HepG2 (cell line): ENCODE results near the gene ARIH2. TPM values are rescaled to one million over a fixed set of nuclear protein-coding genes. Genes with fewer than 3 reads are reported as not detected.

ENCODE experiments used
- ATAC-seq: fragments of 200-7000 bp; cut with Tn5 transposase; 3 replicates; pipeline ENCODE4 v1.9.1; 2020; ENCODE audit warnings: mild to moderate bottlenecking, moderate library complexity
- BruUV-seq: library from RNA; stranded (reverse); fragments of 400-500 nt; replicated peaks from 2 replicates; lab custom pipeline; 2021; lab: Mats Ljungman, UMichigan
- CTCF ChIA-PET: fragments of 300-600 bp; formaldehyde crosslinking; extraction: SDS; loops from one replicate; lab custom pipeline; 2021; ENCODE audit warnings: low total read pairs, inconsistent platforms, low intra/inter-chr PET ratio; lab: Yijun Ruan, JAX
- POLR2A ChIA-PET: fragments of 350-600 bp; sonication (Branson Sonifier 250); formaldehyde crosslinking; loops from one replicate; lab custom pipeline; 2020; ENCODE audit warnings: antibody characterized with exemption, inconsistent platforms; lab: Yijun Ruan, JAX
- DNase-seq: peaks from one replicate; pipeline ENCODE4 v3.0.0-alpha.2; 2015; ENCODE audit warnings: low spot score
- FAIRE-seq: peaks from 3 replicates; lab custom pipeline; 2011; peaks lifted over from hg19 to GRCh38; lab: Jason Lieb, UNC
- H2AFZ ChIP-seq: one replicate; pipeline ENCODE4 v1.6.1; 2011; ENCODE audit warnings: low read length, inconsistent platforms
- H3K27ac ChIP-seq: fragments of 300-600 bp; 3 replicates; pipeline ENCODE4 v1.8.0; 2011; ENCODE audit warnings: mixed run types, mild to moderate bottlenecking, mixed read lengths, low read length, inconsistent platforms; ENCODE audit not compliant: insufficient read depth; ENCODE audit errors: extremely low read length
- H3K27me3 ChIP-seq, 2 experiments: fragments of 200-600 bp in 1 of 2; 2 replicates in 1 of 2; 3 replicates in 1 of 2; pipeline versions ENCODE4 v1.6.0 to v1.8.0; 2011; ENCODE audit warnings: low read length in 2 of 2, mild to moderate bottlenecking in 2 of 2, moderate library complexity in 2 of 2, inconsistent platforms in 1 of 2; ENCODE audit not compliant: insufficient read depth in 2 of 2, control insufficient read depth in 1 of 2
- H3K36me3 ChIP-seq, 2 experiments: fragments of 200-600 bp in 1 of 2; replicated peaks in 1 of 2; 2 replicates in 1 of 2; 3 replicates in 1 of 2; pipeline versions ENCODE4 v1.5.1 to v1.8.0; 2011; ENCODE audit warnings: low read length in 2 of 2, inconsistent platforms in 1 of 2; ENCODE audit not compliant: insufficient read depth in 2 of 2, control insufficient read depth in 1 of 2
- H3K4me1 ChIP-seq: 2 replicates; pipeline ENCODE4 v1.5.1; 2012; ENCODE audit warnings: low read length, inconsistent platforms; ENCODE audit not compliant: insufficient read depth
- H3K4me2 ChIP-seq: 2 replicates; pipeline ENCODE4 v1.6.0; 2011; ENCODE audit warnings: low read depth, low read length, inconsistent platforms
- H3K4me3 ChIP-seq, 3 experiments: fragments of 200-600 bp in 1 of 3; sonication (generic), shearing (Covaris generic) in 1 of 3; replicated peaks in 1 of 3; 2 replicates each; pipeline ENCODE4 v1.5.1; 2011 to 2016; ENCODE audit warnings: low read length in 3 of 3, inconsistent platforms in 2 of 3, low read depth in 2 of 3, mild to moderate bottlenecking in 2 of 3, control low read depth in 1 of 3, mixed read lengths in 1 of 3; ENCODE audit not compliant: insufficient read depth in 1 of 3
- H3K79me2 ChIP-seq: one replicate; pipeline ENCODE4 v1.6.1; 2011; ENCODE audit warnings: low read length, inconsistent platforms; ENCODE audit not compliant: insufficient read depth
- H3K9ac ChIP-seq: 2 replicates; pipeline ENCODE4 v1.6.0; 2011; ENCODE audit warnings: mild to moderate bottlenecking, low read depth, low read length, inconsistent platforms; ENCODE audit not compliant: insufficient read depth
- H3K9me3 ChIP-seq: 2 replicates; pipeline ENCODE4 v1.5.1; 2012; ENCODE audit warnings: mild to moderate bottlenecking, low read length
- H4K20me1 ChIP-seq: 2 replicates; pipeline ENCODE4 v1.6.0; 2011; ENCODE audit warnings: inconsistent platforms, mild to moderate bottlenecking, low read length, moderate library complexity; ENCODE audit not compliant: insufficient read depth
- CCAR2 ChIP-seq: fragments of 200-400 bp; formaldehyde crosslinking; optimal IDR thresholded peaks from 2 replicates; pipeline ENCODE3; 2018; ENCODE audit warnings: low read depth, mild to moderate bottlenecking, low read length, moderate library complexity
- EP300 ChIP-seq, 3 experiments: sonication (generic) in 1 of 3; formaldehyde crosslinking in 1 of 3; IDR thresholded peaks; 2 replicates each; pipeline versions ENCODE4 v1.5.1 to v1.6.1; 2011 to 2020; ENCODE audit warnings: low read depth in 2 of 3, low read length in 2 of 3, borderline replicate concordance in 1 of 3, improper control_type of control experiment in 1 of 3, mild to moderate bottlenecking in 1 of 3, missing genetic modification reagents in 1 of 3, moderate library complexity in 1 of 3
- HNRNPH1 ChIP-seq: fragments of 200-400 bp; formaldehyde crosslinking; optimal IDR thresholded peaks from 2 replicates; pipeline ENCODE3; 2017; ENCODE audit warnings: mild to moderate bottlenecking, low read depth, low read length
- KAT2B ChIP-seq: fragments of 150-350 bp; IDR thresholded peaks from 2 replicates; pipeline ENCODE4 v1.6.1; 2014; ENCODE audit warnings: low read depth, low read length, borderline replicate concordance
- KLF15 ChIP-seq: sonication (generic); formaldehyde crosslinking; IDR thresholded peaks from 2 replicates; pipeline ENCODE4 v1.8.1; 2023; ENCODE audit warnings: borderline replicate concordance, mild to moderate bottlenecking, inconsistent platforms, missing genetic modification reagents, mixed read lengths
- NCOA1 ChIP-seq: sonication (generic); formaldehyde crosslinking; IDR thresholded peaks from 2 replicates; pipeline ENCODE4 v1.9.0; 2021; ENCODE audit warnings: missing genetic modification reagents
- SNAPC2 ChIP-seq: sonication (generic); formaldehyde crosslinking; IDR thresholded peaks from 2 replicates; pipeline ENCODE4 v1.8.1; 2022; ENCODE audit warnings: mild to moderate bottlenecking, missing genetic modification reagents
- SRSF9 ChIP-seq: fragments of 200-400 bp; formaldehyde crosslinking; IDR thresholded peaks from 2 replicates; pipeline ENCODE4 v1.6.1; 2018; ENCODE audit warnings: borderline replicate concordance, mild to moderate bottlenecking, low read depth, low read length; ENCODE audit not compliant: insufficient read depth, poor library complexity, severe bottlenecking
- TARDBP ChIP-seq: sonication (generic); formaldehyde crosslinking; IDR thresholded peaks from 2 replicates; pipeline ENCODE4 v1.8.0; 2022; ENCODE audit warnings: mild to moderate bottlenecking, missing genetic modification reagents
- ZNF136 ChIP-seq: sonication (generic); formaldehyde crosslinking; IDR thresholded peaks from 2 replicates; pipeline ENCODE4 v1.8.1; 2022; ENCODE audit warnings: low read depth, mild to moderate bottlenecking, moderate library complexity, missing genetic modification reagents
- ZNF331 ChIP-seq: sonication (generic); formaldehyde crosslinking; IDR thresholded peaks from 2 replicates; pipeline ENCODE4 v1.4.0; 2020; ENCODE audit warnings: missing genetic modification reagents
- ZNF446 ChIP-seq: sonication (generic); formaldehyde crosslinking; IDR thresholded peaks from 2 replicates; pipeline ENCODE4 v1.5.0; 2020; ENCODE audit warnings: mild to moderate bottlenecking, missing genetic modification reagents
- WGBS: methylation state at CpG from one replicate; pipeline ENCODE4 v1.1.6; 2017; ENCODE audit warnings: low lambda C conversion rate; 5-methylcytosine and 5-hydroxymethylcytosine counted together
- in situ Hi-C: cut with HindIII; loops from 2 replicates; pipeline ENCODE4 v1.10.0; 2017; ENCODE audit warnings: low pct_unique_long_range_greater_than_20kb; ENCODE audit not compliant: extremely low pct_ligation_motif_present
- intact Hi-C: fragments of 100-400 bp; cut with micrococcal nuclease; formaldehyde crosslinking; loops from one replicate; pipeline ENCODE4 v1.10.0; 2022; ENCODE audit not compliant: unreplicated experiment
- polyA plus RNA-seq, 8 experiments: library from polyadenylated mRNA; depleted of rRNA in 3 of 8; stranded (reverse) in 7 of 8; unstranded in 1 of 8; fragments of >200 nt; fragmentation: Illumina TruSeq in 4 of 8; extraction: Trizol in 4 of 8; gene quantifications; 2 replicates each; pipeline versions ENCODE4 v1.2.1 to v1.2.3, GENCODE V29; 2011 to 2016; ENCODE audit warnings: low read depth in 4 of 8, missing spikeins in 1 of 8, mixed read lengths in 1 of 8; ENCODE audit not compliant: insufficient read depth in 1 of 8
- total RNA-seq, 5 experiments: library from RNA; depleted of rRNA; stranded (reverse); fragments of >200 nt; fragmentation: Illumina TruSeq; extraction: Trizol; gene quantifications; 2 replicates each; pipeline ENCODE4 v1.2.3, GENCODE V29; 2016; ENCODE audit warnings: low read depth in 1 of 5
- TF ChIP-seq, protein P1 (sequence below): IDR thresholded peaks from 2 replicates; pipeline ENCODE4 v1.6.1; 2016; ENCODE audit warnings: missing compliant biosample characterization, missing genetic modification reagents, borderline replicate concordance

Gene ARIH2
- total and polyA plus RNA-seq, 2 of the 13 experiments (the other 11 are each of a cell fraction or from before 2014, with no cell fraction given), result 64.8 to 83.3 TPM

GRCh38 chr3:49028298-49028672, 109.6 kb downstream of the ARIH2 start:
- POLR2A ChIA-PET, result interaction anchor here (1.5 to 2.3 kb wide), 6 partner anchors 13 to 109 kb away, joined by 5 to 40 read pairs (median 8); partner anchors contain the start of genes ARIH2, QRICH1 and WDR6
- peak overlapping the region; percentile 56 to 78 (median 73); a peak in 5 of 6 replicates for H3K4me3 ChIP-seq
- FAIRE-seq (no peak), DNase-seq (no peak), ATAC-seq (no peak)
- H3K27ac ChIP-seq, result peak overlapping the region; percentile 63
- CTCF ChIA-PET, result no interaction called here
- 100% methylated on average over 2 of the region's 4 CpGs for WGBS
- intact Hi-C loops, result no loop called here
- H2AFZ ChIP-seq, result no peak overlapping the region
- no peaks in the 10 kb centered on the region for H3K27me3 ChIP-seq
- in situ Hi-C loops, result no loop called here
- peaks cover 49% of the 10 kb centered on the region for H3K4me1 ChIP-seq
- no peaks in the 10 kb centered on the region for H3K9me3 ChIP-seq
- H3K79me2 ChIP-seq, result peaks cover 15% of the 10 kb centered on the region
- H3K4me2 ChIP-seq, result peak overlapping the region; percentile 90
- H3K9ac ChIP-seq, result peak overlapping the region; percentile 83
- peaks cover 28 to 62% of the 10 kb centered on the region in 2 experiments for H3K36me3 ChIP-seq
- BruUV-seq, result no TSS peak
- 0 out of 2 replicates have a peak, but pooled peaks have one; percentile 5 for TF ChIP-seq ZNF136 (CRISPR knock-in tag)
- TF ChIP-seq EP300 (IDR thresholded peaks at IDR 0.05; ENCODE audit: low read depth in 2 of 2, low read length in 2 of 2), result no peak
- no peak for TF ChIP-seq EP300 (CRISPR knock-in tag; IDR thresholded peaks at IDR 0.05; ENCODE audit: borderline replicate concordance)
- 0 out of 2 replicates have a peak, but pooled peaks have one; percentile 10 for TF ChIP-seq NCOA1 (CRISPR knock-in tag)
- 0 out of 2 replicates have a peak, but pooled peaks have one; percentile 43 for TF ChIP-seq SNAPC2
- peak; percentile 22; the same call in 1 of the 2 replicates for TF ChIP-seq TARDBP (CRISPR knock-in tag)
- no peaks in the 10 kb centered on the region for H4K20me1 ChIP-seq

DNA sequence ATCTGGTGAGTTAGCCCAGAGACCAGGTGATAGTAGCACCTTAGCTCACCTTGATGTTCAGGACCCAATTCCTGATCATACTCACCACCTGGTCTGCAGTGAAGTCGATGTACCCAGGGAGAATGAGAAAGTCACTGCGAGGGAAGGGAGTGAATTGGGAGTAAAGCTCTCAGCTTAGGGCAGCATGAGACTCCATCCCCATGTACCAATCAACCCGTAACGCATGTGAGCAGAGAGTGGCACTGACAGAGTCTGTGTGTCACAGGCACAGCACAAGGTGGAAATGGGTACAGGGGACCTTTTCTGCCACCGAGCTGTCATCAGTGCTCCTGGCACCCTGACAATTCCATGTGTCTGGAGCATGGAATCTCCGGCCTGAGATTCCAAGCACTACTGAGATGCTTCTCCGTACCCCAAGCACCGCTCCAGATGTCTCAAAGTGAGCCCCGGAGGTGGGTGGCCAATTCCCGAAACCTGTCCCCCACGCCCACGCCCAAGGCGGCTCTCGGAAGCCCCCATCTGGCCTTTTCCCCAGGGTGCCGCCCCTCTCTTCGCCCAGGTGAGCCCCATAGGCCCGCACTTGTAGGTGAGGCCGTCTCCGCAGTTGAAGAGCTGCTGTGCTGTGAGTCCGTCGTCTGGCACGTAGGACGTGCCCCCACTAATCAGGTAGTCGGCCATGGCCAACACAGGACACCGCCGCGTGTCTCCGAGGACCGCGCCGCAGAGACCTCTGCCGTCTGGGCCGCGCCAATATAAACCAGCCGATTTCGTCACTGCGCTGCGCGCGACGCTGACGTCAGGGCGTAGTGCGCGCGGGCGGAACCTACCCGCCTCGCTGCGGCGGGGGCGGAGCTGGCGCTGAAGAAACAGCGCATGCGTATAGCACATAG, 110.3 kb downstream of the ARIH2 start, which contains the start of gene IMPDH2:
TSS of gene IMPDH2 (minus strand) at position 726 of the 890 bp plus-strand sequence. CDS start at position 678, 48 bp downstream.
- TSS peak; percentile 64 for BruUV-seq
- Histone ChIP-seq H3K4me2 (peak within 1 kb of the TSS; percentile 90), H3K27me3 (no peaks in the 10 kb centered on the region), H3K79me2 (peaks cover 13% of the 10 kb centered on the region), H3K36me3 (peaks cover 28 to 63% of the 10 kb centered on the region in 2 experiments), H3K9ac (peak within 1 kb of the TSS; percentile 83), H3K9me3 (no peaks in the 10 kb centered on the region), H4K20me1 (no peaks in the 10 kb centered on the region), H3K4me3 (peak within 1 kb of the TSS; percentile 56 to 78 (median 73)), H2AFZ (no peak within 1 kb of the TSS), H3K4me1 (peaks cover 43% of the 10 kb centered on the region), H3K27ac (peak within 1 kb of the TSS; percentile 63)
- in situ Hi-C loops (no loop called here), intact Hi-C loops (no loop called here)
- ATAC-seq (peak; percentile 86), DNase-seq (peak; percentile 82), FAIRE-seq (peak; percentile 85)
- WGBS, result 7% methylated on average over 9 of the region's 55 CpGs
- CTCF ChIA-PET, result no interaction called here
- POLR2A ChIA-PET, result interaction anchor here (0.6 to 2.3 kb wide), 31 partner anchors 8 to 465 kb away, joined by 3 to 40 read pairs (median 5); partner anchors contain the start of genes ARIH2, DALRD3, IP6K2 and KLHDC8B
- TF ChIP-seq HNRNPH1, result no peak
- no peak for TF ChIP-seq KAT2B
- no peak for TF ChIP-seq CCAR2
- TF ChIP-seq ZNF331 (CRISPR knock-in tag), result peak; percentile 93
- peak; percentile 76; the same call in 1 of the 2 replicates for TF ChIP-seq KLF15
- peak; percentile 86; the same call in 1 of the 2 replicates for TF ChIP-seq ZNF446 (CRISPR knock-in tag)
- TF ChIP-seq, protein P1, sequence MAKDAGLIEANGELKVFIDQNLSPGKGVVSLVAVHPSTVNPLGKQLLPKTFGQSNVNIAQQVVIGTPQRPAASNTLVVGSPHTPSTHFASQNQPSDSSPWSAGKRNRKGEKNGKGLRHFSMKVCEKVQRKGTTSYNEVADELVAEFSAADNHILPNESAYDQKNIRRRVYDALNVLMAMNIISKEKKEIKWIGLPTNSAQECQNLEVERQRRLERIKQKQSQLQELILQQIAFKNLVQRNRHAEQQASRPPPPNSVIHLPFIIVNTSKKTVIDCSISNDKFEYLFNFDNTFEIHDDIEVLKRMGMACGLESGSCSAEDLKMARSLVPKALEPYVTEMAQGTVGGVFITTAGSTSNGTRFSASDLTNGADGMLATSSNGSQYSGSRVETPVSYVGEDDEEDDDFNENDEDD (CRISPR knock-in tag), result peak; percentile 95
- TF ChIP-seq SRSF9, result no peak
